ENCODE data around the gene LYSMD1.
A peak's percentile ranks its signal among the peaks of the same experiment; 100 is the strongest.

Gene LYSMD1

GRCh38 chr1:151175041-151175741 is 9.5 kb upstream of the LYSMD1 start:
- no peak for DNase-seq (ENCODE audit: low read depth)

- no peak for DNase-seq (ENCODE audit: low read depth)
Observed at GRCh38 chr1:151171190-151171589, 5.5 kb upstream of the LYSMD1 start.

- DNase-seq (ENCODE audit: low read depth), result no peak
Observed at GRCh38 chr1:151167116-151167515, 1.4 kb upstream of the LYSMD1 start.

GRCh38 chr1:151166505-151166956 is 829 bp upstream of the LYSMD1 start:
- DNase-seq (ENCODE audit: low read depth), result peak; percentile 91

- DNase-seq (ENCODE audit: low read depth), result peak; percentile 55
Observed at GRCh38 chr1:151165281-151165737, 393 bp downstream of the LYSMD1 start.

- peak; percentile 16 for DNase-seq (ENCODE audit: low read depth)
Observed at GRCh38 chr1:151164732-151165280, 896 bp downstream of the LYSMD1 start.

- no peak for DNase-seq (ENCODE audit: low read depth)
Observed at GRCh38 chr1:151159373-151159772, 6.3 kb downstream of the LYSMD1 start.

- no peak for DNase-seq (ENCODE audit: low read depth)
Observed at GRCh38 chr1:151158751-151159251, 6.9 kb downstream of the LYSMD1 start.

- DNase-seq (ENCODE audit: low read depth), result no peak
Observed at GRCh38 chr1:151158326-151158725, 7.4 kb downstream of the LYSMD1 start.

- no peak for DNase-seq (ENCODE audit: low read depth)
Observed at GRCh38 chr1:151157067-151157531, 8.6 kb downstream of the LYSMD1 start.

GRCh38 chr1:151156515-151156819 is 9.2 kb downstream of the LYSMD1 start, which contains the start of gene TNFAIP8L2:
TSS of gene TNFAIP8L2 (plus strand) at chr1:151156649. CDS start at chr1:151158698, 2,049 bp downstream.
- no peak for DNase-seq (ENCODE audit: low read depth)

- no peak for DNase-seq (ENCODE audit: low read depth)
Observed at GRCh38 chr1:151147665-151148064, 18.0 kb downstream of the LYSMD1 start.

- peak; percentile 53 for DNase-seq (ENCODE audit: low read depth)
Observed at GRCh38 chr1:151147132-151147503, 18.6 kb downstream of the LYSMD1 start.

- DNase-seq (ENCODE audit: low read depth), result peak; percentile 92
Observed at GRCh38 chr1:151146412-151147131, 19.1 kb downstream of the LYSMD1 start, which contains the start of gene SEMA6C. TSS of gene SEMA6C (minus strand) at chr1:151146631. CDS start at chr1:151142621, 4,010 bp downstream.

- no peak for DNase-seq (ENCODE audit: low read depth)
Observed at GRCh38 chr1:151146072-151146411, 19.7 kb downstream of the LYSMD1 start.

- peak; percentile 29 for DNase-seq (ENCODE audit: low read depth)
Observed at GRCh38 chr1:151145304-151146071, 20.2 kb downstream of the LYSMD1 start.

- peak; percentile 17 for DNase-seq (ENCODE audit: low read depth)
Observed at GRCh38 chr1:151144474-151145303, 21.0 kb downstream of the LYSMD1 start.

- DNase-seq (ENCODE audit: low read depth), result no peak
Observed at GRCh38 chr1:151143986-151144385, 21.7 kb downstream of the LYSMD1 start.

- DNase-seq (ENCODE audit: low read depth), result no peak
Observed at GRCh38 chr1:151143057-151143435, 22.7 kb downstream of the LYSMD1 start.

- DNase-seq (ENCODE audit: low read depth), result no peak
Observed at GRCh38 chr1:151142411-151143056, 23.2 kb downstream of the LYSMD1 start.

- DNase-seq (ENCODE audit: low read depth), result no peak
Observed at GRCh38 chr1:151137789-151138188, 27.9 kb downstream of the LYSMD1 start.

Measured in iris pigment epithelial cell (primary cell).